ENCODE results near the gene OR10G3.
A peak's percentile ranks its signal among the peaks of the same experiment; 100 is the strongest.
"Not testable (repeated sequence)": the region's sequence is repeated elsewhere in the genome, so short reads cannot be mapped to it uniquely, and the experiment has no call there.

The OR10G3 gene

GRCh38 chr14:21553266-21553665 lies 26.6 kb downstream of the OR10G3 start:
- DNase-seq (ENCODE audit: low spot score), result no peak
- H2AK5ac ChIP-seq (ENCODE audit: low read depth, low read length), result no peak overlapping the region
- H4K91ac ChIP-seq (ENCODE audit: low read depth, low read length, poor library complexity), result no peak overlapping the region
- H2BK5ac ChIP-seq (ENCODE audit: low read length), result no peak overlapping the region
- peaks cover 11 to 14% of the 10 kb centered on the region in 2 donors for H3K4me1 ChIP-seq (ENCODE audit: control insufficient read depth in 2 of 2, insufficient read depth in 1 of 2, low read depth in 1 of 2, low read length in 2 of 2)
- no peaks in the 10 kb centered on the region for H3K27me3 ChIP-seq (ENCODE audit: control insufficient read depth in 3 of 3, insufficient read depth in 3 of 3, low read depth in 1 of 3, low read length in 3 of 3)
- H3K36me3 ChIP-seq (replicated peaks in 1 of 2; ENCODE audit: control insufficient read depth in 2 of 2, insufficient read depth in 2 of 2, low read length in 2 of 2), result no peaks in the 10 kb centered on the region
- no peak overlapping the region for H3K4ac ChIP-seq (ENCODE audit: low read length)
- no peak overlapping the region for H4K8ac ChIP-seq (ENCODE audit: low read depth, low read length)
- no peaks in the 10 kb centered on the region for H3K9me3 ChIP-seq (replicated peaks in 1 of 2; ENCODE audit: control insufficient read depth in 2 of 2, insufficient read depth in 1 of 2, low read depth in 1 of 2, low read length in 2 of 2)
- no CpG with 5 or more reads among the region's 3 CpGs for WGBS, 2 donors (ENCODE audit: extremely low coverage in 2 of 2, insufficient read length in 2 of 2, insufficient replicate concordance in 1 of 2)
- H3K27ac ChIP-seq (replicated peaks; ENCODE audit: low read length), result no peak overlapping the region
- H3K9ac ChIP-seq (ENCODE audit: low read depth, low read length, poor library complexity), result no peak overlapping the region
- H2BK15ac ChIP-seq (ENCODE audit: low read length), result no peak overlapping the region
- peaks cover 1% of the 10 kb centered on the region for H3K79me1 ChIP-seq (ENCODE audit: low read depth, low read length)
- H3K4me2 ChIP-seq (ENCODE audit: insufficient read depth, low read length, poor library complexity, severe bottlenecking), result no peak overlapping the region
- no peak overlapping the region for H2AFZ ChIP-seq (ENCODE audit: low read length)
- no peak overlapping the region for H3K4me3 ChIP-seq (ENCODE audit: low read length in 2 of 2)
- no peak overlapping the region for H3K23ac ChIP-seq (ENCODE audit: low read depth, low read length, poor library complexity)
- H2BK12ac ChIP-seq (ENCODE audit: low read length), result no peak overlapping the region
- no peak overlapping the region for H3K14ac ChIP-seq (ENCODE audit: low read length)
- no peak overlapping the region for H3K18ac ChIP-seq (ENCODE audit: low read length)
- no peak overlapping the region for H2BK120ac ChIP-seq (ENCODE audit: low read depth, low read length)

- no CpG with 5 or more reads among the region's 7 CpGs for WGBS, 2 donors (ENCODE audit: extremely low coverage in 2 of 2, insufficient read length in 2 of 2, insufficient replicate concordance in 1 of 2)
- Histone ChIP-seq H2AK5ac (ENCODE audit: low read depth, low read length) (peak overlapping the region; percentile 75), H3K4me1 (ENCODE audit: control insufficient read depth in 2 of 2, insufficient read depth in 1 of 2, low read depth in 1 of 2, low read length in 2 of 2) (peaks cover 8 to 17% of the 10 kb centered on the region in 2 donors), H2BK5ac (ENCODE audit: low read length) (peak overlapping the region; percentile 95), H2BK15ac (ENCODE audit: low read length) (peak overlapping the region; percentile 5)
- H3K14ac ChIP-seq (ENCODE audit: low read length); H3K9me3 ChIP-seq (replicated peaks in 1 of 2; ENCODE audit: control insufficient read depth in 2 of 2, insufficient read depth in 1 of 2, low read depth in 1 of 2, low read length in 2 of 2); H3K79me1 ChIP-seq (ENCODE audit: low read depth, low read length); H4K8ac ChIP-seq (ENCODE audit: low read depth, low read length); H3K27ac ChIP-seq (replicated peaks; ENCODE audit: low read length); H2BK12ac ChIP-seq (ENCODE audit: low read length); H3K36me3 ChIP-seq (replicated peaks in 1 of 2; ENCODE audit: control insufficient read depth in 2 of 2, insufficient read depth in 2 of 2, low read length in 2 of 2); H3K4me3 ChIP-seq (ENCODE audit: low read length in 2 of 2); H3K18ac ChIP-seq (ENCODE audit: low read length); H3K4ac ChIP-seq (ENCODE audit: low read length); H2AFZ ChIP-seq (ENCODE audit: low read length); H3K9ac ChIP-seq (ENCODE audit: low read depth, low read length, poor library complexity); H3K23ac ChIP-seq (ENCODE audit: low read depth, low read length, poor library complexity); H2BK120ac ChIP-seq (ENCODE audit: low read depth, low read length); DNase-seq (ENCODE audit: low spot score); H3K27me3 ChIP-seq (ENCODE audit: control insufficient read depth in 3 of 3, insufficient read depth in 3 of 3, low read depth in 1 of 3, low read length in 3 of 3); H4K91ac ChIP-seq (ENCODE audit: low read depth, low read length, poor library complexity); H3K4me2 ChIP-seq (ENCODE audit: insufficient read depth, low read length, poor library complexity, severe bottlenecking): not testable (repeated sequence)
Measured at GRCh38 chr14:21544588-21544987, 35.3 kb downstream of the OR10G3 start.

GRCh38 chr14:21543963-21544362 lies 35.9 kb downstream of the OR10G3 start:
- Histone ChIP-seq H3K18ac (ENCODE audit: low read length) (no peak overlapping the region), H3K4me3 (ENCODE audit: low read length in 2 of 2) (no peak overlapping the region), H3K4me2 (ENCODE audit: insufficient read depth, low read length, poor library complexity, severe bottlenecking) (no peak overlapping the region), H3K79me1 (ENCODE audit: low read depth, low read length) (peaks cover 1% of the 10 kb centered on the region), H2BK15ac (ENCODE audit: low read length) (no peak overlapping the region), H3K4ac (ENCODE audit: low read length) (no peak overlapping the region), H2AFZ (ENCODE audit: low read length) (peak overlapping the region; percentile 68), H3K23ac (ENCODE audit: low read depth, low read length, poor library complexity) (no peak overlapping the region), H3K27me3 (ENCODE audit: control insufficient read depth in 3 of 3, insufficient read depth in 3 of 3, low read depth in 1 of 3, low read length in 3 of 3) (no peaks in the 10 kb centered on the region), H3K9me3 (replicated peaks in 1 of 2; ENCODE audit: control insufficient read depth in 2 of 2, insufficient read depth in 1 of 2, low read depth in 1 of 2, low read length in 2 of 2) (peaks cover 0 to 4% of the 10 kb centered on the region in 2 donors), H4K91ac (ENCODE audit: low read depth, low read length, poor library complexity) (no peak overlapping the region), H3K4me1 (ENCODE audit: control insufficient read depth in 2 of 2, insufficient read depth in 1 of 2, low read depth in 1 of 2, low read length in 2 of 2) (peaks cover 8 to 18% of the 10 kb centered on the region in 2 donors), H3K27ac (replicated peaks; ENCODE audit: low read length) (peak overlapping the region; percentile 65), H3K9ac (ENCODE audit: low read depth, low read length, poor library complexity) (no peak overlapping the region), H3K36me3 (replicated peaks in 1 of 2; ENCODE audit: control insufficient read depth in 2 of 2, insufficient read depth in 2 of 2, low read length in 2 of 2) (no peaks in the 10 kb centered on the region), H3K14ac (ENCODE audit: low read length) (no peak overlapping the region), H2AK5ac (ENCODE audit: low read depth, low read length) (peak overlapping the region; percentile 75), H4K8ac (ENCODE audit: low read depth, low read length) (no peak overlapping the region), H2BK12ac (ENCODE audit: low read length) (no peak overlapping the region), H2BK5ac (ENCODE audit: low read length) (peak overlapping the region; percentile 95), H2BK120ac (ENCODE audit: low read depth, low read length) (no peak overlapping the region)
- WGBS, 2 donors (ENCODE audit: extremely low coverage in 2 of 2, insufficient read length in 2 of 2, insufficient replicate concordance in 1 of 2), result no CpG with 5 or more reads among the region's 5 CpGs
- DNase-seq (ENCODE audit: low spot score), result no peak

GRCh38 chr14:21543521-21543960 lies 36.3 kb downstream of the OR10G3 start:
- Histone ChIP-seq H3K4me1 (ENCODE audit: control insufficient read depth in 2 of 2, insufficient read depth in 1 of 2, low read depth in 1 of 2, low read length in 2 of 2) (peaks cover 11 to 22% of the 10 kb centered on the region in 2 donors), H3K4ac (ENCODE audit: low read length) (no peak overlapping the region)
- no peak for DNase-seq (ENCODE audit: low spot score)

More at GRCh38 chr14:21543521-21543960, 36.3 kb downstream of the OR10G3 start:
- Histone ChIP-seq H3K79me1 (ENCODE audit: low read depth, low read length) (peaks cover 1% of the 10 kb centered on the region), H3K4me2 (ENCODE audit: insufficient read depth, low read length, poor library complexity, severe bottlenecking) (peak overlapping the region; percentile 45), H2BK120ac (ENCODE audit: low read depth, low read length) (no peak overlapping the region), H3K9ac (ENCODE audit: low read depth, low read length, poor library complexity) (no peak overlapping the region), H3K36me3 (replicated peaks in 1 of 2; ENCODE audit: control insufficient read depth in 2 of 2, insufficient read depth in 2 of 2, low read length in 2 of 2) (no peaks in the 10 kb centered on the region), H2BK15ac (ENCODE audit: low read length) (no peak overlapping the region), H4K8ac (ENCODE audit: low read depth, low read length) (no peak overlapping the region), H3K27ac (replicated peaks; ENCODE audit: low read length) (peak overlapping the region; percentile 65), H3K27me3 (ENCODE audit: control insufficient read depth in 3 of 3, insufficient read depth in 3 of 3, low read depth in 1 of 3, low read length in 3 of 3) (no peaks in the 10 kb centered on the region), H2AFZ (ENCODE audit: low read length) (peak overlapping the region; percentile 68), H3K4me3 (ENCODE audit: low read length in 2 of 2) (peak overlapping the region in 1 of 2 donors; percentile 33), H2BK12ac (ENCODE audit: low read length) (no peak overlapping the region), H4K91ac (ENCODE audit: low read depth, low read length, poor library complexity) (no peak overlapping the region), H2AK5ac (ENCODE audit: low read depth, low read length) (no peak overlapping the region), H3K18ac (ENCODE audit: low read length) (no peak overlapping the region), H2BK5ac (ENCODE audit: low read length) (no peak overlapping the region), H3K14ac (ENCODE audit: low read length) (no peak overlapping the region), H3K23ac (ENCODE audit: low read depth, low read length, poor library complexity) (no peak overlapping the region), H3K9me3 (replicated peaks in 1 of 2; ENCODE audit: control insufficient read depth in 2 of 2, insufficient read depth in 1 of 2, low read depth in 1 of 2, low read length in 2 of 2) (peaks cover 0 to 4% of the 10 kb centered on the region in 2 donors)
- WGBS, 2 donors (ENCODE audit: extremely low coverage in 2 of 2, insufficient read length in 2 of 2, insufficient replicate concordance in 1 of 2), result no CpG with 5 or more reads among the region's 7 CpGs

Data from neuronal stem cell (in vitro differentiated cells).